Measurements from ENCODE around the gene MED15.
"Not testable (repeated sequence)": the region's sequence is repeated elsewhere in the genome, so short reads cannot be mapped to it uniquely, and the experiment has no call there.

The MED15 gene

GRCh38 chr22:20471126-20471833 is 36.1 kb upstream of the MED15 start:
- TF ChIP-seq, protein P1, sequence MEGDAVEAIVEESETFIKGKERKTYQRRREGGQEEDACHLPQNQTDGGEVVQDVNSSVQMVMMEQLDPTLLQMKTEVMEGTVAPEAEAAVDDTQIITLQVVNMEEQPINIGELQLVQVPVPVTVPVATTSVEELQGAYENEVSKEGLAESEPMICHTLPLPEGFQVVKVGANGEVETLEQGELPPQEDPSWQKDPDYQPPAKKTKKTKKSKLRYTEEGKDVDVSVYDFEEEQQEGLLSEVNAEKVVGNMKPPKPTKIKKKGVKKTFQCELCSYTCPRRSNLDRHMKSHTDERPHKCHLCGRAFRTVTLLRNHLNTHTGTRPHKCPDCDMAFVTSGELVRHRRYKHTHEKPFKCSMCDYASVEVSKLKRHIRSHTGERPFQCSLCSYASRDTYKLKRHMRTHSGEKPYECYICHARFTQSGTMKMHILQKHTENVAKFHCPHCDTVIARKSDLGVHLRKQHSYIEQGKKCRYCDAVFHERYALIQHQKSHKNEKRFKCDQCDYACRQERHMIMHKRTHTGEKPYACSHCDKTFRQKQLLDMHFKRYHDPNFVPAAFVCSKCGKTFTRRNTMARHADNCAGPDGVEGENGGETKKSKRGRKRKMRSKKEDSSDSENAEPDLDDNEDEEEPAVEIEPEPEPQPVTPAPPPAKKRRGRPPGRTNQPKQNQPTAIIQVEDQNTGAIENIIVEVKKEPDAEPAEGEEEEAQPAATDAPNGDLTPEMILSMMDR (IDR thresholded peaks at IDR 0.05; ENCODE audit: low read depth, low read length, missing control alignments) = no peak
- Histone ChIP-seq H3K27ac (no peak overlapping the region), H3K27me3 (replicated peaks) (no peaks in the 10 kb centered on the region), H3K4me3 (ENCODE audit: low read depth, low read length) (no peak overlapping the region), H3K36me3 (replicated peaks) (peaks cover 11% of the 10 kb centered on the region)
- in situ Hi-C loops (cut with HindIII; ENCODE audit: low pct_ligation_motif_present, low sequenced_read_pairs) = no loop called here
- no peak for DNase-seq

GRCh38 chr22:20472629-20473442 is 34.6 kb upstream of the MED15 start:
- Histone ChIP-seq H3K36me3 (replicated peaks) (peaks cover 11% of the 10 kb centered on the region), H3K4me3 (ENCODE audit: low read depth, low read length) (no peak overlapping the region), H3K27ac (no peak overlapping the region), H3K27me3 (replicated peaks) (no peaks in the 10 kb centered on the region)
- in situ Hi-C loops (cut with HindIII; ENCODE audit: low pct_ligation_motif_present, low sequenced_read_pairs) = no loop called here
- TF ChIP-seq, protein P1 (IDR thresholded peaks at IDR 0.05; ENCODE audit: low read depth, low read length, missing control alignments) = no peak
- DNase-seq = no peak

DNA sequence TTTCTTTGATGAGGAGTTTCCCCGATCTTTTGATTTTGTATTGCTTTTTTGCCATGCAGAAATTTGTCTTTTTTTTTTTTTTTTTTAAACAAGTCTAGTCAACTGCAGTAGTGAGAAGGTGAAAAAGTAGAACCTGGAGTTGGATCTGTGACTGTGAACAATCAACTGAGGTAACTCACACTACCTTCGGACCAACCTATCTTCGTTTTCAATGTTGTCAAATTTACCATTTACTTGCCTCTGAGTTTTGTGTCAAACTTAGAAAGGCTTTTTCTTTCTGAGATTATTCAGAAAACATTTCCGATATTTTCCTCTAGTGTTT is 32.3 kb upstream of the MED15 start:
- H3K36me3 ChIP-seq (replicated peaks) = peaks cover 11% of the 10 kb centered on the region
- no peak for DNase-seq
- TF ChIP-seq, protein P1 (IDR thresholded peaks at IDR 0.05; ENCODE audit: low read depth, low read length, missing control alignments) = no peak
- in situ Hi-C loops (cut with HindIII; ENCODE audit: low pct_ligation_motif_present, low sequenced_read_pairs) = no loop called here
- H3K4me3 ChIP-seq (ENCODE audit: low read depth, low read length) = no peak overlapping the region
- H3K27ac ChIP-seq = no peak overlapping the region
- H3K27me3 ChIP-seq (replicated peaks) = no peaks in the 10 kb centered on the region

DNA sequence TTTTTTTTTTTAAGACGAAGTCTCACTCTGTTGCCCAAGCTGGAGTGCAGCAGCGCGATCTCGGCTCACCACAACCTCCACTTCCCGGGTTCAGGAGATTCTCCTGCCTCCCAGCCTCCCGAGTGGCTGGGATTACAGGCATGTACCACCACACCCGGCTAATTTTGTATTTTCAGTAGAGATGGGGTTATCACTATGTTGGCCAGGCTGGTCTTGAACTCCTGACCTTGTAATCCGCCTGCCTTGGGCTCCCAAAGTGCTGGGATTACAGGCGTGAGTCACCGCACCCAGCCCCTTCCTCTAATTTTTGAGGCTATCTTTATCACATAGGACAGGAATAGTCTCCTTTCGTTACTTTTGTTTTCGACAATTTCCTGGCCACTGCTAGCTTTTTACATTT is 31.8 kb upstream of the MED15 start:
- H3K4me3 ChIP-seq (ENCODE audit: low read depth, low read length); H3K27ac ChIP-seq; H3K36me3 ChIP-seq (replicated peaks); H3K27me3 ChIP-seq (replicated peaks); in situ Hi-C loops (cut with HindIII; ENCODE audit: low pct_ligation_motif_present, low sequenced_read_pairs); DNase-seq: not testable (repeated sequence)

- in situ Hi-C loops (cut with HindIII; ENCODE audit: low pct_ligation_motif_present, low sequenced_read_pairs); H3K27ac ChIP-seq; H3K36me3 ChIP-seq (replicated peaks); DNase-seq; H3K4me3 ChIP-seq (ENCODE audit: low read depth, low read length); H3K27me3 ChIP-seq (replicated peaks): not testable (repeated sequence)
Observed at GRCh38 chr22:20478059-20478458, 29.4 kb upstream of the MED15 start.

DNA sequence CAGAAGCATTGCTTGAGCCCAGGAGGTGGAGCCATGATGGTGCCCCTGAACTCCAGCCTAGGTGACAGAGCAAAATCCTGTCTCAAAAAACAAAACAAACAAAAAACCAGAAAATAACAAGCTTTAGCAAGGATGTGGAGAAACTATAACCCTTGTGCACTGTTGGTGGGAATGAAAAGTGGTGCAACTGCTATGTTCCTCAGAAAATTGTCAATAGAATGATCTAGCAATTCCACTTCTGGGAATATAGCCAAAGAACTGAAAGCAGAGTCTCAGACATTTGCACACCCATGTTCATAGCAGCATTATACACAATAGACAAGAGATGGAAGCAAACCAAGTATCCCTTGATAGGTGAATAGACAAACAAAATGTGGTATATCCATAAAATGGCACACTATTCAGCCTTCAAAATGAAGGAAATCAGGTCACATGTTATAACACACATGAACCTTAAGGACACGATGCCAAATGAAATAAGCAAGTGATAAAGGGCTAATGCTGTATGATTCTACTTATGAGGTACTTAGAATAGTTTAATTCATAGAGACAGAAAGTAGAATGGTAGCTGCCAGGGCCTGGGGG is 27.7 kb upstream of the MED15 start:
- H3K27ac ChIP-seq = no peak overlapping the region
- in situ Hi-C loops (cut with HindIII; ENCODE audit: low pct_ligation_motif_present, low sequenced_read_pairs) = no loop called here
- no peaks in the 10 kb centered on the region for H3K27me3 ChIP-seq (replicated peaks)
- H3K4me3 ChIP-seq (ENCODE audit: low read depth, low read length) = no peak overlapping the region
- no peak for DNase-seq
- TF ChIP-seq, protein P1 (IDR thresholded peaks at IDR 0.05; ENCODE audit: low read depth, low read length, missing control alignments) = no peak
- H3K36me3 ChIP-seq (replicated peaks) = no peaks in the 10 kb centered on the region

DNA sequence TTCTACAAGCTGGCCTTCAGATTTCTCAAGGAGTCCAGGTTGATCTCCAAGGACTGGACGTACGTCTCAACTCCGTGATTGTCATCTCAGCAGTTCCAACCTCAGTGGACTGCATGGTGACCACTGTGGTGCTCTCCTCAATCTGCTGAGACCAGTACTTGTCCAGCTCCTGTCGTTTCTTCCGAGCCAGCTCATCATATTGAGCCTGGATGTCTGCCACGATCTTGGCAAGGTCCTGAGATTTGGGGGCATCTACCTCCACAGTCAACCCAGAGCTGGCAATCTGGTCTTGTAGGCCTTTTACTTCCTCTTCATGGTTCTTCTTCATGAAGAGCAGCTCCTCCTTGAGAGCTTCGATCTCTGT is 24.3 kb upstream of the MED15 start:
- DNase-seq; H3K27ac ChIP-seq; H3K27me3 ChIP-seq (replicated peaks); H3K36me3 ChIP-seq (replicated peaks); in situ Hi-C loops (cut with HindIII; ENCODE audit: low pct_ligation_motif_present, low sequenced_read_pairs); H3K4me3 ChIP-seq (ENCODE audit: low read depth, low read length): not testable (repeated sequence)

Data from brain microvascular endothelial cell (primary cell).